ENCODE data around the gene CLASRP. TPM values are rescaled to one million over a fixed set of nuclear protein-coding genes. Genes with fewer than 3 reads are reported as not detected.
A peak's percentile ranks its signal among the peaks of the same experiment; 100 is the strongest.

CLASRP gene
- total RNA-seq, 1 experiment from 2014 or later = 88.0 TPM

- TF ChIP-seq PRDM15 (CRISPR knock-in tag; IDR thresholded peaks at IDR 0.05) = no peak
- no peak for TF ChIP-seq ZNF317 (CRISPR knock-in tag; IDR thresholded peaks at IDR 0.05; ENCODE audit: borderline replicate concordance, low read depth)
- no peak for TF ChIP-seq ZNF263 (CRISPR knock-in tag; IDR thresholded peaks at IDR 0.05; ENCODE audit: low read depth)
- TF ChIP-seq FOXK1 (CRISPR knock-in tag; IDR thresholded peaks at IDR 0.05) = no peak
These were observed 43.3 kb downstream of the CLASRP start (continued) for GRCh38 chr19:45082170-45082569.

- ChIA-PET CTCF (no interaction called here), POLR2A (no interaction called here)
- TF ChIP-seq FOXK1 (CRISPR knock-in tag; IDR thresholded peaks at IDR 0.05) (no peak), KAT7 (CRISPR knock-in tag; IDR thresholded peaks at IDR 0.05; ENCODE audit: borderline replicate concordance) (no peak), HMGA2 (CRISPR knock-in tag; IDR thresholded peaks at IDR 0.05) (no peak)
- H3K9me3 Mint-ChIP-seq = no peaks in the 10 kb centered on the region
- no peak for ATAC-seq
- peaks cover 28% of the 10 kb centered on the region for H3K4me1 Mint-ChIP-seq
- no peak overlapping the region for H3K4me3 Mint-ChIP-seq
- no peak overlapping the region; the same call in 1 of the 2 replicates for H3K27ac Mint-ChIP-seq
- no peaks in the 10 kb centered on the region for H3K27me3 Mint-ChIP-seq (ENCODE audit: low read depth)
- H3K36me3 Mint-ChIP-seq = peaks cover 35% of the 10 kb centered on the region
- no peak for DNase-seq (ENCODE audit: low spot score)
These were observed 47.6 kb downstream of the CLASRP start for GRCh38 chr19:45086480-45086879.

GRCh38 chr19:45087531-45087930 lies 48.7 kb downstream of the CLASRP start:
- H3K27me3 Mint-ChIP-seq (ENCODE audit: low read depth) = no peaks in the 10 kb centered on the region
- ATAC-seq (no peak), DNase-seq (ENCODE audit: low spot score) (no peak)
- CTCF ChIA-PET = interaction anchor here (1.4 kb wide), 1 partner anchor 28 kb away, joined by 3 read pairs; no protein-coding TSS in a partner anchor
- POLR2A ChIA-PET = no interaction called here
- H3K27ac Mint-ChIP-seq = peak overlapping the region; percentile 82
- peaks cover 19% of the 10 kb centered on the region for H3K4me1 Mint-ChIP-seq
- TF ChIP-seq CBFB (CRISPR knock-in tag; IDR thresholded peaks at IDR 0.05; ENCODE audit: low read depth) (no peak), MLX (CRISPR knock-in tag; IDR thresholded peaks at IDR 0.05) (no peak), ZNF423 (CRISPR knock-in tag; IDR thresholded peaks at IDR 0.05) (no peak), ZNF263 (CRISPR knock-in tag; IDR thresholded peaks at IDR 0.05; ENCODE audit: low read depth) (no peak), GRHL2 (CRISPR knock-in tag; IDR thresholded peaks at IDR 0.05; ENCODE audit: insufficient replicate concordance, severe bottlenecking) (no peak), TP53 (CRISPR knock-in tag; IDR thresholded peaks at IDR 0.05) (no peak), ATF6 (CRISPR knock-in tag; IDR thresholded peaks at IDR 0.05) (no peak), TEAD4 (CRISPR knock-in tag; IDR thresholded peaks at IDR 0.05) (no peak), ELF4 (CRISPR knock-in tag; IDR thresholded peaks at IDR 0.05; ENCODE audit: low read depth) (no peak), NR1H2 (CRISPR knock-in tag; IDR thresholded peaks at IDR 0.05) (no peak), USF2 (CRISPR knock-in tag; IDR thresholded peaks at IDR 0.05) (no peak), ZSCAN18 (CRISPR knock-in tag; IDR thresholded peaks at IDR 0.05) (no peak), GABPB1 (CRISPR knock-in tag; IDR thresholded peaks at IDR 0.05) (no peak), MAX (CRISPR knock-in tag; IDR thresholded peaks at IDR 0.05) (no peak), USF1 (CRISPR knock-in tag; IDR thresholded peaks at IDR 0.05) (no peak), ZNF396 (CRISPR knock-in tag; IDR thresholded peaks at IDR 0.05; ENCODE audit: borderline replicate concordance) (no peak), ZNF317 (CRISPR knock-in tag; IDR thresholded peaks at IDR 0.05; ENCODE audit: borderline replicate concordance, low read depth) (no peak)
- H3K9me3 Mint-ChIP-seq = no peaks in the 10 kb centered on the region
- peaks cover 25% of the 10 kb centered on the region for H3K36me3 Mint-ChIP-seq
- H3K4me3 Mint-ChIP-seq = no peak overlapping the region
